ENCODE measurements around the gene ABCC5. TPM values are rescaled to one million over a fixed set of nuclear protein-coding genes. Genes with fewer than 3 reads are reported as not detected.

ABCC5 gene
- total RNA-seq, 1 donor from 2014 or later: 39.0 TPM

GRCh38 chr3:183885766-183886165 is 131.9 kb downstream of the ABCC5 start:
- no peak for DNase-seq (ENCODE audit: extremely low spot score, unreplicated experiment)
- peaks cover 12% of the 10 kb centered on the region for H3K27me3 Mint-ChIP-seq (ENCODE audit: unreplicated experiment)
- peak overlapping the region; percentile 12 for H3K27ac Mint-ChIP-seq (ENCODE audit: unreplicated experiment)
- H3K4me3 Mint-ChIP-seq (ENCODE audit: unreplicated experiment): peak overlapping the region; percentile 54
- peaks cover 30% of the 10 kb centered on the region for H3K4me1 Mint-ChIP-seq (ENCODE audit: unreplicated experiment)
- no peaks in the 10 kb centered on the region for H3K36me3 Mint-ChIP-seq (ENCODE audit: unreplicated experiment)
- no peaks in the 10 kb centered on the region for H3K9me3 Mint-ChIP-seq (ENCODE audit: unreplicated experiment)
- no peak for TF ChIP-seq CTCF (IDR thresholded peaks at IDR 0.05)

GRCh38 chr3:183884427-183885296 is 133.0 kb downstream of the ABCC5 start, which contains the start of gene PARL:
Gene PARL (minus strand): TSS chr3:183884880. CDS start chr3:183884846, 34 bp downstream.
- H3K4me1 Mint-ChIP-seq (ENCODE audit: unreplicated experiment): peaks cover 30% of the 10 kb centered on the region
- peaks cover 10% of the 10 kb centered on the region for H3K27me3 Mint-ChIP-seq (ENCODE audit: unreplicated experiment)
- H3K9me3 Mint-ChIP-seq (ENCODE audit: unreplicated experiment): no peaks in the 10 kb centered on the region
- no peaks in the 10 kb centered on the region for H3K36me3 Mint-ChIP-seq (ENCODE audit: unreplicated experiment)
- peak within 1 kb of the TSS; percentile 96 for H3K4me3 Mint-ChIP-seq (ENCODE audit: unreplicated experiment)
- H3K27ac Mint-ChIP-seq (ENCODE audit: unreplicated experiment): peak within 1 kb of the TSS; percentile 94
- DNase-seq (ENCODE audit: extremely low spot score, unreplicated experiment): peak; percentile 97
- peak; percentile 98 for TF ChIP-seq CTCF (IDR thresholded peaks at IDR 0.05)

- H3K27me3 Mint-ChIP-seq (ENCODE audit: unreplicated experiment): peaks cover 8% of the 10 kb centered on the region
- peaks cover 30% of the 10 kb centered on the region for H3K4me1 Mint-ChIP-seq (ENCODE audit: unreplicated experiment)
- no peaks in the 10 kb centered on the region for H3K9me3 Mint-ChIP-seq (ENCODE audit: unreplicated experiment)
- H3K36me3 Mint-ChIP-seq (ENCODE audit: unreplicated experiment): no peaks in the 10 kb centered on the region
- DNase-seq (ENCODE audit: extremely low spot score, unreplicated experiment): no peak
- H3K4me3 Mint-ChIP-seq (ENCODE audit: unreplicated experiment): peak overlapping the region; percentile 96
- peak overlapping the region; percentile 94 for H3K27ac Mint-ChIP-seq (ENCODE audit: unreplicated experiment)
- no peak for TF ChIP-seq CTCF (IDR thresholded peaks at IDR 0.05)
Measured at GRCh38 chr3:183884097-183884426, 133.6 kb downstream of the ABCC5 start.

- H3K4me3 Mint-ChIP-seq (ENCODE audit: unreplicated experiment): peak overlapping the region; percentile 96
- peaks cover 30% of the 10 kb centered on the region for H3K4me1 Mint-ChIP-seq (ENCODE audit: unreplicated experiment)
- TF ChIP-seq CTCF (IDR thresholded peaks at IDR 0.05): no peak
- H3K27me3 Mint-ChIP-seq (ENCODE audit: unreplicated experiment): peaks cover 4% of the 10 kb centered on the region
- H3K36me3 Mint-ChIP-seq (ENCODE audit: unreplicated experiment): no peaks in the 10 kb centered on the region
- peak overlapping the region; percentile 94 for H3K27ac Mint-ChIP-seq (ENCODE audit: unreplicated experiment)
- DNase-seq (ENCODE audit: extremely low spot score, unreplicated experiment): peak; percentile 30
- H3K9me3 Mint-ChIP-seq (ENCODE audit: unreplicated experiment): no peaks in the 10 kb centered on the region
Measured at GRCh38 chr3:183883291-183884096, 134.2 kb downstream of the ABCC5 start.

- Mint-ChIP-seq H3K9me3 (ENCODE audit: unreplicated experiment) (no peaks in the 10 kb centered on the region), H3K4me3 (ENCODE audit: unreplicated experiment) (no peak overlapping the region), H3K27ac (ENCODE audit: unreplicated experiment) (no peak overlapping the region), H3K4me1 (ENCODE audit: unreplicated experiment) (peaks cover 25% of the 10 kb centered on the region), H3K27me3 (ENCODE audit: unreplicated experiment) (no peaks in the 10 kb centered on the region), H3K36me3 (ENCODE audit: unreplicated experiment) (peaks cover 4% of the 10 kb centered on the region)
- peak; percentile 38 for DNase-seq (ENCODE audit: extremely low spot score, unreplicated experiment)
- TF ChIP-seq CTCF (IDR thresholded peaks at IDR 0.05): no peak
Measured at GRCh38 chr3:183880121-183880520, 137.6 kb downstream of the ABCC5 start.
